ENCODE measurements around the gene PROC. TPM values are rescaled to one million over a fixed set of nuclear protein-coding genes. Genes with fewer than 3 reads are reported as not detected.
A peak's percentile ranks its signal among the peaks of the same experiment; 100 is the strongest.

Gene PROC
- total RNA-seq, 1 experiment from 2014 or later = 6.4 TPM

GRCh38 chr2:127423478-127423843, 5.2 kb downstream of the PROC start:
- no TSS peak for BruUV-seq (replicated peaks)
- ChIA-PET CTCF (interaction anchor here (0.8 to 1.2 kb wide), 4 partner anchors 15 to 226 kb away, joined by 3 to 4 read pairs (median 3); no protein-coding TSS in a partner anchor), POLR2A (no interaction called here)
- no peaks in the 10 kb centered on the region for H3K27me3 Mint-ChIP-seq (ENCODE audit: insufficient read depth, unreplicated experiment)
- H3K27me3 ChIP-seq (replicated peaks; ENCODE audit: control insufficient read depth, insufficient read depth, low read length) = no peaks in the 10 kb centered on the region
- no peak overlapping the region for H3K27ac Mint-ChIP-seq (ENCODE audit: unreplicated experiment)
- H3K9me3 Mint-ChIP-seq (ENCODE audit: unreplicated experiment) = no peaks in the 10 kb centered on the region
- intact Hi-C loops (cut with micrococcal nuclease; ENCODE audit: unreplicated experiment) = loop anchor here (1.0 to 5.0 kb wide), 2 partner anchors 32 to 36 kb away; partner anchors contain the start of gene MAP3K2
- peak overlapping the region; percentile 50 for H3K4me3 ChIP-seq (ENCODE audit: low read depth, low read length)
- H3K4me1 Mint-ChIP-seq (ENCODE audit: low read depth, unreplicated experiment) = peaks cover 7% of the 10 kb centered on the region
- DNase-seq = peak; percentile 74 to 79
- TF ChIP-seq, protein P1, sequence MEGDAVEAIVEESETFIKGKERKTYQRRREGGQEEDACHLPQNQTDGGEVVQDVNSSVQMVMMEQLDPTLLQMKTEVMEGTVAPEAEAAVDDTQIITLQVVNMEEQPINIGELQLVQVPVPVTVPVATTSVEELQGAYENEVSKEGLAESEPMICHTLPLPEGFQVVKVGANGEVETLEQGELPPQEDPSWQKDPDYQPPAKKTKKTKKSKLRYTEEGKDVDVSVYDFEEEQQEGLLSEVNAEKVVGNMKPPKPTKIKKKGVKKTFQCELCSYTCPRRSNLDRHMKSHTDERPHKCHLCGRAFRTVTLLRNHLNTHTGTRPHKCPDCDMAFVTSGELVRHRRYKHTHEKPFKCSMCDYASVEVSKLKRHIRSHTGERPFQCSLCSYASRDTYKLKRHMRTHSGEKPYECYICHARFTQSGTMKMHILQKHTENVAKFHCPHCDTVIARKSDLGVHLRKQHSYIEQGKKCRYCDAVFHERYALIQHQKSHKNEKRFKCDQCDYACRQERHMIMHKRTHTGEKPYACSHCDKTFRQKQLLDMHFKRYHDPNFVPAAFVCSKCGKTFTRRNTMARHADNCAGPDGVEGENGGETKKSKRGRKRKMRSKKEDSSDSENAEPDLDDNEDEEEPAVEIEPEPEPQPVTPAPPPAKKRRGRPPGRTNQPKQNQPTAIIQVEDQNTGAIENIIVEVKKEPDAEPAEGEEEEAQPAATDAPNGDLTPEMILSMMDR (IDR thresholded peaks at IDR 0.05; ENCODE audit: insufficient read depth in 1 of 2, low read depth in 1 of 2, low read length in 1 of 2, severe bottlenecking in 1 of 2, unreplicated experiment in 1 of 2) = no peak
- H3K4me1 ChIP-seq = peaks cover 2% of the 10 kb centered on the region; the same call in 1 of the 2 replicates
- H3K36me3 ChIP-seq (ENCODE audit: control insufficient read depth, insufficient read depth, low read length) = no peaks in the 10 kb centered on the region
- H3K36me3 Mint-ChIP-seq (ENCODE audit: insufficient read depth, unreplicated experiment) = no peaks in the 10 kb centered on the region
- peak overlapping the region; percentile 71 for H3K4me3 Mint-ChIP-seq (ENCODE audit: unreplicated experiment)
- H3K9me3 ChIP-seq = no peaks in the 10 kb centered on the region

GRCh38 chr2:127423880-127424279, 5.7 kb downstream of the PROC start:
- Histone ChIP-seq H3K36me3 (ENCODE audit: control insufficient read depth, insufficient read depth, low read length) (no peaks in the 10 kb centered on the region), H3K27me3 (replicated peaks; ENCODE audit: control insufficient read depth, insufficient read depth, low read length) (no peaks in the 10 kb centered on the region), H3K4me3 (ENCODE audit: low read depth, low read length) (peak overlapping the region; percentile 50), H3K4me1 (no peaks in the 10 kb centered on the region), H3K9me3 (no peaks in the 10 kb centered on the region)
- Mint-ChIP-seq H3K27ac (ENCODE audit: unreplicated experiment) (no peak overlapping the region), H3K27me3 (ENCODE audit: insufficient read depth, unreplicated experiment) (no peaks in the 10 kb centered on the region), H3K4me1 (ENCODE audit: low read depth, unreplicated experiment) (peaks cover 7% of the 10 kb centered on the region), H3K9me3 (ENCODE audit: unreplicated experiment) (no peaks in the 10 kb centered on the region), H3K4me3 (ENCODE audit: unreplicated experiment) (peak overlapping the region; percentile 71), H3K36me3 (ENCODE audit: insufficient read depth, unreplicated experiment) (no peaks in the 10 kb centered on the region)
- TF ChIP-seq, protein P1 (IDR thresholded peaks at IDR 0.05; ENCODE audit: insufficient read depth in 1 of 2, low read depth in 1 of 2, low read length in 1 of 2, severe bottlenecking in 1 of 2, unreplicated experiment in 1 of 2) = no peak
- BruUV-seq (replicated peaks) = TSS peak; percentile 27
- DNase-seq = no peak
- POLR2A ChIA-PET = no interaction called here
- intact Hi-C loops (cut with micrococcal nuclease; ENCODE audit: unreplicated experiment) = loop anchor here (1.0 to 5.0 kb wide), 2 partner anchors 31 to 37 kb away; partner anchors contain the start of gene MAP3K2
- CTCF ChIA-PET = interaction anchor here (0.7 to 1.2 kb wide), 4 partner anchors 15 to 227 kb away, joined by 3 to 4 read pairs (median 3); no protein-coding TSS in a partner anchor

DNA sequence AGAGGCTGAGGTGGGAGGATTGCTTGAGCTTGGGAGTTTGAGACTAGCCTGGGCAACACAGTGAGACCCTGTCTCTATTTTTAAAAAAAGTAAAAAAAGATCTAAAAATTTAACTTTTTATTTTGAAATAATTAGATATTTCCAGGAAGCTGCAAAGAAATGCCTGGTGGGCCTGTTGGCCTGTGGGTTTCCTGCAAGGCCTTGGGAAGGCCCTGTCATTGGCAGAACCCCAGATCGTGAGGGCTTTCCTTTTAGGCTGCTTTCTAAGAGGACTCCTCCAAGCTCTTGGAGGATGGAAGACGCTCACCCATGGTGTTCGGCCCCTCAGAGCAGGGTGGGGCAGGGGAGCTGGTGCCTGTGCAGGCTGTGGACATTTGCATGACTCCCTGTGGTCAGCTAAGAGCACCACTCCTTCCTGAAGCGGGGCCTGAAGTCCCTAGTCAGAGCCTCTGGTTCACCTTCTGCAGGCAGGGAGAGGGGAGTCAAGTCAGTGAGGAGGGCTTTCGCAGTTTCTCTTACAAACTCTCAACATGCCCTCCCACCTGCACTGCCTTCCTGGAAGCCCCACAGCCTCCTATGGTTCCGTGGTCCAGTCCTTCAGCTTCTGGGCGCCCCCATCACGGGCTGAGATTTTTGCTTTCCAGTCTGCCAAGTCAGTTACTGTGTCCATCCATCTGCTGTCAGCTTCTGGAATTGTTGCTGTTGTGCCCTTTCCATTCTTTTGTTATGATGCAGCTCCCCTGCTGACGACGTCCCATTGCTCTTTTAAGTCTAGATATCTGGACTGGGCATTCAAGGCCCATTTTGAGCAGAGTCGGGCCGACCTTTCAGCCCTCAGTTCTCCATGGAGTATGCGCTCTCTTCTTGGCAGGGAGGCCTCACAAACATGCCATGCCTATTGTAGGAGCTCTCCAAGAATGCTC, 6.6 kb downstream of the PROC start:
- ChIA-PET POLR2A (no interaction called here), CTCF (interaction anchor here (1.2 kb wide), 1 partner anchor 36 kb away, joined by 3 read pairs; no protein-coding TSS in a partner anchor)
- intact Hi-C loops (cut with micrococcal nuclease; ENCODE audit: unreplicated experiment) = loop anchor here (5.0 kb wide), 1 partner anchor 38 kb away; the partner anchor contains the start of gene MAP3K2
- H3K36me3 ChIP-seq (ENCODE audit: control insufficient read depth, insufficient read depth, low read length) = no peaks in the 10 kb centered on the region
- BruUV-seq (replicated peaks) = no TSS peak
- no peaks in the 10 kb centered on the region for H3K4me1 ChIP-seq
- Mint-ChIP-seq H3K36me3 (ENCODE audit: insufficient read depth, unreplicated experiment) (no peaks in the 10 kb centered on the region), H3K9me3 (ENCODE audit: unreplicated experiment) (no peaks in the 10 kb centered on the region), H3K4me3 (ENCODE audit: unreplicated experiment) (no peak overlapping the region), H3K27ac (ENCODE audit: unreplicated experiment) (no peak overlapping the region), H3K4me1 (ENCODE audit: low read depth, unreplicated experiment) (peaks cover 7% of the 10 kb centered on the region), H3K27me3 (ENCODE audit: insufficient read depth, unreplicated experiment) (no peaks in the 10 kb centered on the region)
- TF ChIP-seq, protein P1 (IDR thresholded peaks at IDR 0.05; ENCODE audit: insufficient read depth in 1 of 2, low read depth in 1 of 2, low read length in 1 of 2, severe bottlenecking in 1 of 2, unreplicated experiment in 1 of 2) = no peak
- no peaks in the 10 kb centered on the region for H3K27me3 ChIP-seq (replicated peaks; ENCODE audit: control insufficient read depth, insufficient read depth, low read length)
- H3K4me3 ChIP-seq (ENCODE audit: low read depth, low read length) = no peak overlapping the region
- H3K9me3 ChIP-seq = no peaks in the 10 kb centered on the region
- DNase-seq = no peak

All from Caco-2 (cell line).